Peyer's patch (tissue), 4 donors: Measurements from ENCODE around the gene NECAB2.

Experiments
- CTCF ChIP-seq, 6 experiments: fragments of 450-650 bp in 4 of 6; fragments of 200-600 bp in 2 of 6; sonication (generic) in 1 of 6; IDR thresholded peaks; one replicate each; pipeline ENCODE4 v1.5.1; 2017 to 2019; ENCODE audit warnings: antibody characterized with exemption in 6 of 6, mild to moderate bottlenecking in 3 of 6, moderate library complexity in 1 of 6
- POLR2A ChIP-seq, 2 donors: fragments of 450-650 bp; IDR thresholded peaks; one replicate each; pipeline ENCODE4 v1.5.1; 2017; ENCODE audit warnings: antibody characterized with exemption in 2 of 2, mild to moderate bottlenecking in 2 of 2, moderate library complexity in 2 of 2

DNA sequence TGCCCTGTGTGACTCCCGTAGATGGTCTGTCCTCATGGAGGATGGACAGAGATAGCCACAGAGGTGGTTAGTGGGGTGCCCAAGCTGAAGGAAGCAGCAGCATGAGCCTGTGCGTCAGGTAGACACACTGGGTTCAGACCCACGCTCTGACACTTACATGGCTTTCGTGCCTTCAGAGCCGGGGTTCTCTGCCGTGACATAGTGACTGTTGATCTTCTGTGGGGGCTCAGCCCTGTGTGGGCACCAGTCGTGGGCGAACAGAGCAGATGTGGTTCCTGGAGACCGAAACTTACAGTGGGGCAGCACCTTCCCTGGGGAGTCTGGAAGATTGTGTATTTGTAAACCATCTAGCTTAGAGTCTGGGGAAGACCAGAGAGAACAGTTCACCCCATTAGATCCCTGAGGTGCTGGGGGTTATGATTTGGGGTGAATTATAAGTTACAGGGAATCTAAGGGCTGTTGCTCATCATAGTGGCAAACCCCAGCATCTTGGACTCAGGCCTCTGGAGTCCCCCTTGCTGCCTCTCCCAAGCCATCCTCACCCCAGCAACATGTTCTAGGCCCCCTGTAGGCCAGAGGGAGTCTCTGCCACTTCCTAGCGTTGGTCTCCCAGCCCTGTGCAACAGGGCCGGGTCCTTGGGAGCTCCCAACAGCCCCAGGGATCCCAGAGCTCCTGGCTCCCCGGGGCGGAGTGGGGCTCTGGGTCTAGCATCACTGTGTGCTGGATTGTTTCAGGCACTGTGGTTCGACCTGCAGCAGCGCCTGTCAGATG is 28.6 kb downstream of the NECAB2 start:
- TF ChIP-seq POLR2A (IDR thresholded peaks at IDR 0.05) = no peak
- no peak for TF ChIP-seq CTCF (IDR thresholded peaks at IDR 0.05)
